ENCODE results near the gene ATP7B.

GRCh38 chr13:51970349-51970748 lies 40.9 kb downstream of the ATP7B start:
- TF ChIP-seq EZH2 (IDR thresholded peaks at IDR 0.05; ENCODE audit: low read depth, unreplicated experiment): no peak
- no peak for TF ChIP-seq REST (IDR thresholded peaks at IDR 0.05; ENCODE audit: unreplicated experiment)
- no peak for TF ChIP-seq EZH2phosphoT487 (IDR thresholded peaks at IDR 0.05; ENCODE audit: unreplicated experiment)
- TF ChIP-seq, protein P1, sequence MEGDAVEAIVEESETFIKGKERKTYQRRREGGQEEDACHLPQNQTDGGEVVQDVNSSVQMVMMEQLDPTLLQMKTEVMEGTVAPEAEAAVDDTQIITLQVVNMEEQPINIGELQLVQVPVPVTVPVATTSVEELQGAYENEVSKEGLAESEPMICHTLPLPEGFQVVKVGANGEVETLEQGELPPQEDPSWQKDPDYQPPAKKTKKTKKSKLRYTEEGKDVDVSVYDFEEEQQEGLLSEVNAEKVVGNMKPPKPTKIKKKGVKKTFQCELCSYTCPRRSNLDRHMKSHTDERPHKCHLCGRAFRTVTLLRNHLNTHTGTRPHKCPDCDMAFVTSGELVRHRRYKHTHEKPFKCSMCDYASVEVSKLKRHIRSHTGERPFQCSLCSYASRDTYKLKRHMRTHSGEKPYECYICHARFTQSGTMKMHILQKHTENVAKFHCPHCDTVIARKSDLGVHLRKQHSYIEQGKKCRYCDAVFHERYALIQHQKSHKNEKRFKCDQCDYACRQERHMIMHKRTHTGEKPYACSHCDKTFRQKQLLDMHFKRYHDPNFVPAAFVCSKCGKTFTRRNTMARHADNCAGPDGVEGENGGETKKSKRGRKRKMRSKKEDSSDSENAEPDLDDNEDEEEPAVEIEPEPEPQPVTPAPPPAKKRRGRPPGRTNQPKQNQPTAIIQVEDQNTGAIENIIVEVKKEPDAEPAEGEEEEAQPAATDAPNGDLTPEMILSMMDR (conservative IDR thresholded peaks at IDR 0.05; ENCODE audit: low read depth in 2 of 2): no peak
- no peak for TF ChIP-seq POLR2AphosphoS5 (IDR thresholded peaks at IDR 0.05; ENCODE audit: low read depth)
- TF ChIP-seq ZNF114 (CRISPR knock-in tag; IDR thresholded peaks at IDR 0.05): no peak
- TF ChIP-seq NANOG (IDR thresholded peaks at IDR 0.05; ENCODE audit: borderline replicate concordance): no peak
- TF ChIP-seq ETS1 (IDR thresholded peaks at IDR 0.05): no peak
- TF ChIP-seq STAT1 (IDR thresholded peaks at IDR 0.05; ENCODE audit: unreplicated experiment): no peak
